Dermis blood vessel endothelial cell (primary cell): ENCODE measurements around the gene MFAP2. TPM values are rescaled to one million over a fixed set of nuclear protein-coding genes. Genes with fewer than 3 reads are reported as not detected.

Source experiments
- DNase-seq: peaks from one replicate; pipeline ENCODE4 v3.0.0; 2010
- total RNA-seq: library from RNA; depleted of rRNA; stranded (reverse); fragments of >200 nt; gene quantifications from 2 replicates; pipeline ENCODE4 v1.2.3, GENCODE V29; 2014

MFAP2 gene
- total RNA-seq, 1 donor from 2014 or later = 24.5 TPM

DNA sequence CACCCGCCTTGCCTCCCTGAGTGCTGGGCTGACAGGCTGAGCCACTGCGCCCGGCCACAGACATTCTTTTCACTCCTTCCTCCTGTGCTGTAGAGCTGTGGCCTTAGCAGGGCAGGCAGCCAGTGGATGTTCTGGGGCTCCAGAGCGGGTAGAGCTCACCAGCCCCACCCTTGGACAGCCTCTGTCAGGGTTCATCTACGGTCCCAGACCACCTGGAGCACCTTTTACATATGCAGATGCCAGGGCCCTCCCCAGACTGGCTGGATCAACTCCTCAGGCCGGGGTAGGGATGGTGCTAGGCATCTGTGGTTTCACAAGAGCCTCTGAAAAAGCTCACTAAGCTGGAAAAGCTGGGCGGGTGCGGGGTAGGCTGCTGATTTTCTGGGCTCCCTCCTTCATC, 26.7 kb upstream of the MFAP2 start:
- DNase-seq = no peak

DNA sequence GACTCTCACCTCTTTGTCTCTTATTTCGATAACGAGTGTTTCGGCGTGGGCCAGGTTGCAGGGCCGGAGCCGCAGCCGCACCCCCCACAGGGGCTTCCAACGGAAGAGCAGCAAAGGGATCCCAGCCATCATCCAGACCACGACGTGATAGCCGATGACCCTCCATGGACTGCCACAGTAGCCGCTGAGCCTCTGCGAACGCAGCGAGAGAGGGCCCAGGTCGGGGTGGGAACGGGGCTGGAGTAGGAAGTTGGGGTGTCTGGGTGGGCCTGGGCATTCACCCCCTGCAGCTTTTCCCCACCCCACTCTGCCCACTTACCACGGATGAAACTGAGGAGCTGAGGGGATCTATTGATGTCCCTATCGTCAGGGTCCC, 24.9 kb upstream of the MFAP2 start:
- no peak for DNase-seq

DNA sequence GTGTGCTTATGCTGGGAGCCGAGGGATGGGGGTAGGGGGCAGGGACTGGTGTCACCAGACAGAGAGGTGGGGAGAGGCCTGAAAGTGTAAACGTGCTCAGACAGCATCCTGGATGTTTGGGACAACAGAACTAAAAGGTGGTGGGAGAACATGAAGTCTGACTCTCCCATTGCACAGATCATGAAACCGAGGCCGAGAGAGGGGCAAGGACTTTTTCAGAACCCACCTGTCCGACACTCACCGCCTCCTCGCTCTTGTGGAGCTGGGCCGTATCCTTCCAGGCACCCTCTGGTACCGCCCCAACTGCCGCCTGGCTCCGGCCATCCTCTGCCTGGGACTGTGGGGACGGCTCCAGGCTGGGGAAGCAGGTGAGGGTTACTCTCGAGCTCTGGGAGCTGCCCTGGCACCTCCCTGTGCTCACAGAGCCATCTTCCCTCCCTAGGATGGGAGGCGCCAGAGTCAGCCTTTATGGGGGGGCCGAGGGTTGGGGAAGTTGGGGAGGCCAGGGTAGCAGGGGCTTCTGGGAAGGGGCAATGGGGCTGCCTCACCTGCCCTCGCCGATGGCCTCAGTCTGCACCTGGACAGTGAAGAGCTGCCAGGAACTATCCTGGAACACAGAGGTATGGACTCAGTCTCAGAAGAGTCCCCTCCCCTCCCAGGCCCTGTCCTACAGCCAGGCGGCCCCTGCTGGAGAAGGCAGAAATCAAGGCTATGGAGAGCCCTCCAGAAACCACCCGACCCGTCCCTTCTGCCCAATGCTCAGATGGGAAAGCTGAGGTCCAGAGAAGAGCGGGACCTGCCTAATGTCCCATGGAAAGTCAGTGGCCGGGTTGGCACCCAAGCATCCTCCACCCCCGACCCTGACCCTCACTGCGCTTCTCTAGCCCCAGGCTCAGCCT, 24.3 kb upstream of the MFAP2 start:
- DNase-seq = no peak

DNA sequence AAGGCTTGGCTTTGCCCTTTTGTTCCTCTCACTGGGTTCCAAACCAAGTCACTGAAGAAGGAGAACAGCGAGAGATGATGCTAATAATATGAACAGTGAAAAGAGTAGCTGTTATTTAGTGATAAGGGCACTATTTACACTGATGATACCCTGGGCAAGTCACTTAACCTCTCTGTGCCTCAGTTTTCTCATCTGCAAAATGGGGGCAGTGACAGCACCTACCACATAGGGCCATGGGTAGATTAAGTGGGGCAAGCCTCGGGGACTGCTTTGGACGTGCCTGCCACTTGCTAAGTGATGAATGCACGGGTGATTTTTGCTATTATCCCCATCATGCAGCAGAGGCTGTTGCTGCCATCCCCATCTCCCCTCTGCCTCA, 22.1 kb upstream of the MFAP2 start:
- no peak for DNase-seq

DNA sequence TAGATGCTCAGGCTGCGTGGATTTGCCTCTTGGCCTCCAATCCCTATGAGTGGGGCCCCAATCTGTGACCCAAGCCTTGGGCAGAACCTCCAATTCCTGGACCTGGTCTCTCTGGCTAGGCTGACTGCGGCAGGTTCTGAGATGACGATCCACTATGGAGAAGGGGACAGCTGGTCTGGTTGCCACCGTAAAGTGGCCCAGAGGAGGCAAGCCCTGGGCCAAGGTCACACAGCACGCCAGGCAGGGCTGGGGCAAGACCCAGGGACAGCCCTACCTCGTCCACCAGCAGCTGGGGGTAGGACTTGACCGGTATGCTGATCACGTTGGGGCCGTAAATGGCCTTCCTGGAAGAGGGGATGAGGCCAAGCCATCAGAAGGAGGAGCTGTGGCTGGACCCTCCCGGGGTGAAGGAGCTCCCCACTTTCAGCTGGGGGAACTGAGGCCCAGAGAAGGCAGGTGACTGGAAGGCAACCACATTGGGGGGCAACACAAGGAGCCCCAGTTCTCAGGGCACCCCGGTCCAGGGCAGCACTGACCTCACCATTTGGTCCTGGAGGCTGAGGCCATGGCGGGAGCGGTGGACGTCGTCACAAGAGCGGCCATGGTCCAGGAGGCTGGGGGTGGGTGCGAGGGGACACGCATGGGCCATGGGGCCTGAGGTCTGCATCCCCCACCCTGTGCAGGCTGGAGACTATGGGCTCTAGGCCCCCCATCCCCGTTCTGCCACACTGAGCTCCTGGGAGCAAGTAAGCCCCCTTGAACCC, 21.5 kb upstream of the MFAP2 start:
- DNase-seq = no peak

DNA sequence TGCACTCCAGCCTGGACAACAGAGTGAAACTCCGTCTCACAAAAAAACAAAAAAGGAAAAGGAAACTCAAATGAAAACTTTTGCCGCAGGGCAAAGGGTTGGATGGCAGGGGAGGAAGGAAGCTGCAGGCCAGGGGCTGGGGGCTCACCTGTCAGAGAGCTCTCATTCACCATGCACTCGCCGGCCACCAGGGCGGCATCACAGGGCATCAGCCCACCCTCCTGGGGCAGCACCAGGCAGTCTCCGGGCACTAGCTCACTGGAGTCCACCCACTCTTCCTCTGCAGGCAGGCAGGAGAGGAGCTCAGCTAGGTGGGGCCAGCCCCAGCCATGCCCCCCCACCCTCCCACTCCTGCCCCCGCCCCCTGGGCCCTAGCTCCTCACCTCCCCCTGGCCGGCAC, 19.4 kb upstream of the MFAP2 start:
- DNase-seq = no peak

DNA sequence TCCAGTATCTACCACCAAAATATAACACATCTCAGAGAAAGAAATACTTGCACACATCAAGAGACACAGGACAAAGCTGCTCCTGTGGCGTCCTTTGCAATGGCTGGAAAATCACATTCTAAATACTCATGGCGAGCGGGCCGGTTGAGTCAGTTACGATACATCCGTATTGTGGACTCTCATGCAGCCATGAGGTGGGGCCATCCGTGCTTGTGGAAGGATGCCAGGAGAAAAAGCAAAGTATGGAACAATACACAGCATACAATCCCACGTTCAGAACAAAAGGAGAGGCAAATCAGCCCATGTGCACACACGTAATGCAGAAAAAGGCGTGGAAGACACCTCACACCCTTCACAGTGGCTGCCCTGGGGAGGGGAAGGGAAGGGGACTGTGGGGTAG, 18.2 kb upstream of the MFAP2 start:
- DNase-seq = peak; percentile 62

DNA sequence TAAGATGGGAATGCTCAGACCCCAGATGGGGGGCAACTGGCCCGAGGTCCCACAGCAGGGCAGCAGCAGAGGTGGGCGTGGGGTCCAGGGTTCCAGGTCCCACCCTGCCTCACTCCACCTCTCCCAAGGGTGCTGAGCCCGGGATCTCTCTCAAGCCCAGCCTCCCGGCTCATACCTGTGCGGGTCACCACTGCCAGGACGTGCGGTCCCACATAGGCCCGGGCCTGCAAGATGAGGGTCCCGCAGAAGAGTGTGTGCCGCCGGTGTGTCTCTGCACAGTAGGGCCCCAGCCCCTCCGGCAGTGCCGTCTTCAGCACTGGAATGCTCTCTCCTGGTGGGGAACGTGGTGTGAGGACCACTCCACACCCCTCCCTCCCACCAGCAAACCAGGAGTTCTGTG, 16.4 kb upstream of the MFAP2 start:
- no peak for DNase-seq

DNA sequence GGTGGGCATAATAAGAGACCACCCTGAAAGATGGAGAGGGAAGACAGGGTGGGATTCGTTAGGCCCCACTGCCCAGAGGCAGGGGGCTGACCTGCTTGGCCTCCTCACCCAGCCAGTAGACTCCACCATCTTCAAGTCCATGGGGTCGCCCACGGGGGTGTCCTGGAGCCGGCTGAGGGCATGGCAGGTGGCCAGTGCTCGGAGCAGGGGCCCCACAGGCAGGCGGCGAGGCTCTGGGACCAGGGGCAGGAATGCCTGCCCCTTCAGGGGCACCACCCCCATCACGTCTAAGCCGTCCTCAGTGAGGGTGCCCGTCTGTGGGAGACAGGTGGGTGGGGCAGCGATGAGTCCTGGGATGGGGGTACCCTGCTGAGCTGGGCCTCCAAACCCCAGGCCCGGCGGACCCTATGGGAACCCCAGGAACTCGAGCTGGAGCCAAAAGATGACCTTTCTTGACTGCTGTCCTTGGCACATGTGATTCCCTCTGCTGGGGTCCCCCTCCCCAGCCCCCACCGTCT, 13.2 kb upstream of the MFAP2 start:
- DNase-seq = no peak

DNA sequence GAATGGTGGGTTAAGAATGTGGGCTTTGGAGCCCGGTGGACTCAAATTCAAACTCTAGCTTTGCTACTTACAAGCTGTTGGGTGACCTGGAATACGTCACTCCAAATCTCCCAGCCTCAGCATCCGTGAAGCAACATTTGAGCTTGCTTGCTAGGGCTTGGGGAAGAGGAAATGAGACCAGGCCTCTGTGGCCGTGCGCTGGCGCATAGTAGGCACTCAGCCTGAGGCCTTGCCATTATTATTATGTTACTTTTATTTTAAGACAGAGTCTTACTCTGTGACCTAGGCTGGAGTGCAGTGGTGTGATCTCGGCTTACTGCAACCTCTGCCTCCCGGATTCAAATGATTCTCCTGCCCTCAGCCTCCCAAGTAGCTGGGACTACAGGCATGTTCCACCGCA, 12.3 kb upstream of the MFAP2 start:
- no peak for DNase-seq

DNA sequence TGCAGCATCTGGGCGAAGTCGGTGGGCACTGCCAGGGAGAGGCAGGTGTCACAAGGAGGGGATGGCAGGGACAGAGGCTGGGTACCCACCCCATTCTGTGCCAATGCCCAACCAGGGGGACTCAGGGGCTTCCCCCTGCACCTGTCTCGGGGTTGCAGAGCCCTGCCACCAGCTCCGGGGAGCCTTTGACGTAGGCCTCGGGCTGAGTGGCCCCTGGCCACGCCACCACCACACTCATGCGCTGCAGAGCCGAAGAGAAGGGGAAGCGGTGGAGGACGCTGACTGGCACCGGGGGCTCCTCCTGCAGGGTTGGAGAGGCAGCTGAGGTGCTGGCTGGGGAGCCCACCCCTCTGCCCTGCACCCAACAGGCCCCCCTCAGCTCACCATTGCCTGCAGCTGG, 11.7 kb upstream of the MFAP2 start:
- DNase-seq = no peak

DNA sequence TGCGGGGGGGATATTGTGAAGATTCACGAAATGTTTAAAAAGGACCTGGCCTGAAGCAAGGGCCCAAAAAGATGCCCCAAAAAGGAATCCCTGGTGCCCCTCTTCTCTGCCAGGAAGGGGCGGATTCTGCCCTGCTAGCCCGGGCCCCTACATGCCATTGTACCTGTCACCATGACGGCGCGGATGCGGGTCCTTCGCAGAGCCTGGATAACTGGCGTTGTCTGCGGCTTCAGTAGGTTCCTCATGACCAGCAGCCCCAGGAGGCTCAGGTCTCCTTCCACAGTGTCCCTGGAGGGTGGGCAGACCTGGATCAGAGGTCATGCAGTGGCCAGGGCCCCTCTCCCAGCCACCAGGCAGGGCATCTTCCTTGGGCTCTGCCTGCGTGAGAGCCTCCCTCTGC, 11.2 kb upstream of the MFAP2 start:
- DNase-seq = no peak

DNA sequence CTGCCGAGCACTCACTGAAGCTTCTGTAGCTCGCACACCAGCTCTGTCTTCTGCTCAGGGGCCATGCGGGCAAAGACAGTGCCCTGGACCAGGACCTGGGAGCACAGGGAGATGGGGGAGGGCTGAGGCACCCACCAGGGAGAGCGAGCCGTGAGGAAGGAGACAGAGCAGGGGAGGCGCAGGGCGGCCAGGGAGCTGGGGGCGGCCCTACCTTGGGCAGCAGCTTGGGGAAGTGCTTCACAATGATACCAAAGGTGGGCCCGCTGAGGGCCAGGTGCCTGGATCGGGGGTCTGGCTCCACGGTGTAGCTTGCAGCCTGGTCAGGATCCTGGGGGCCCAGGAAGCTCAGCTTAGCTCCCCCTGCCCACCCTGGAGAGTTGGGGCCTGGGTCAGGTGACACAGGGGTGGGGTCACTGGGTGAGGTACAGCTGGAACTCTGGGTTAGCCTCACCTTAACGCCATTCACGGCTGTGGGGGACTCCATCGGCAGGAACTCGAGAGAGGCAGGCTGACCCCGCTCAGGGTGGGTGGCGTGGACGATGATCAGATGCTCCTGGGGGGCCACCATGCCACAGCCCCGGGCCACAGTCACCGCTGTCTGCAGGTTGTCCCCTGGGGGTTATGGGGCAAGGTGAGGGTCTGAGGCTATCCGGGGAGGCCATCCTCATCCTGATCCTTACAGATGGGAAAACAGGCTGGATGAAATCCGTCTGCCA, 9.4 kb upstream of the MFAP2 start:
- no peak for DNase-seq

DNA sequence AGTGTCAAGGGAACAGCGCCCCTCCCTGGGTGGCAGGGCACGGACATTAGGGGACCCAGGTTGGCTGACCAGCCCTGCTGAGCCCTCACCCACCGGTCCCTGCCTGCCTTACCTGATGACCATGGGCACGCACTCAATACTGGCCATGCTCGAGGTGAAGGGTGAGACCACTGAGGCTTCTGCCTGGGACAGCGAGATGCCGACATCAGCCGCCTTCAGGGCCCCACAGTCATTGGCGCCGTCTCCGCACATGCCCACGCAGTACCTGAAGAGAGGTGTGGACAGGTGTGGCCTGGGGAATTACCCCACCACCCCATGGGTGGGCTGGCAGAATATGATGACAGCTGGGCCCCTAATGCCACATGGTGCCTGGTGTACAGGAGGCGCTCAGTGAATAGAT, 7.8 kb upstream of the MFAP2 start:
- no peak for DNase-seq

DNA sequence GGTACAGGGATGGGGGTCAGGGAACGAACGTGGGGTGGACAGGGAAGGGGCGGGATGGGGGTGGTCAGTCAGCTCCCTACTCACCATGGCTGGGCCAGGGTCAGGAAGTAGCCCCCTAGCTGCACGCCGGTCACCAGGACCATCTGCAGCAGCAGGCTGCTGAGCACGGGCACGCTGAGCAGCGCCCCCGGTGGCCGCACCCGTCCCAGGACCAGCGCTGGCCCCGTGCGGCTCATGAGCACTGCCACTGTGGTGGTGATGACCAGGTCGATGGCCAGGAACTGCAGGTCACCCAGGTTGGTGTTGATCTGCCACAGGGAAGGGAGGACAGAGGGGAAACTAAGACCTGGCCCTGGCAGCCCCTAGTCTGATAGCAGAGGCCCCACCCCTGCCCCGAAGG, 6.5 kb upstream of the MFAP2 start:
- peak; percentile 35 for DNase-seq

DNA sequence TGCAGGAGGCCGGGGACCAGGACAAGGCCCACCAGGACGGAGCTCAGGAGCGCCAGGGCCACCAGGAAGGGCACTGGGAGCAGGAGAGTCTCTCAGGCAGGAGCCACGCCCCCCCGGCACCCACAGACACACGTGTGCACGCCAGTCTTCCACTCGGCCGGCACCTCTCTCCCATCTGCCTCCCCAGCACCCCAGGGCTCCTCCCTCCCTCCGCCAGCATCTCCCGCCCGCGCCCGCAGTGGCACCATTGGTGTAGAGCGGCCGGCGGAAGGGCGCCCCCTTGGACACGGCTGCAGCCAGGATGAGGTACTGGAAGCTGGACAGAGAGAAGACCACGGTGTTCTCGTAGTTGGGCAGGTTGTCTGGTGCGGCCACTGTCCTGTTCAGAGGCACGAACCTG, 6.1 kb upstream of the MFAP2 start:
- DNase-seq = no peak

DNA sequence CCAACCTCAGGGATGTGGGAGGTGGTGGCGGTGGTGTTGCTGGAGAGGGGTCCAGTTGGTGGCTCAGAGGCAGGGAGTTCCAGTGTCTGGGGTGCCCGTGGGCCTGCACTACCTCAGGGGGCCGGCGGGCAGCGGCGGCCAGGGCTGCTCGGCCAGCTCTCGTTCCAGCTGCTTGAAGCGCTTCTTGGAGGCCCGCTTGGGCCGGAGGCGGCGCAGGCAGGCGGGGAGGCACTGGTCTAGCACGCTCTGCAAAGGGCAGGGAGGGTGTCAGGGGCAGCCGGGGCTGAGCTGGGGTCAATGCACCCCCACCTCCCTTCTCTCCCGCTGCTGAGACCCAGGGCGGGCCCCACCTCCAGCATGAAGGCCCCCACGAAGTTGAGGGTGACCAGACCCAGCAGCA, 5.7 kb upstream of the MFAP2 start:
- no peak for DNase-seq

DNA sequence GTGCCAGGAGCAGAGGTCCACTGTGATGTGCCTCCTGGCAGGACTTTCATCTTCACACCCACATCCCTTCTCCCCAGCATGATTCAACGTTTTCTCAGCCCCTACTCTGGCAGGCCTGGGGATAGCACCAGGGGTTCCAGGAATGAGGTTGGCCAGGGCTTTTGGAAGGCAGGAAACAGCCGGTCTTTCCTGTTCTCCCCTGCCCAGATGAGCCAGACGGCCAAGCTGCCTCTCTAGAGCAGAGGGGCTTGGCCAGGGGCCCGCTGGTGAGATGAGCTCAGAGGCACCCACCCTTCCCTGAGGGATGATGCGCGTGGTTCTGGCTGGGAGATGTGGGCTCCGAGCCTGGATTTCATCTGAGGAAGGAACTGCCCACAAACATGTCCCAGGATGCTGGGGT, 4.3 kb upstream of the MFAP2 start:
- peak; percentile 95 for DNase-seq

DNA sequence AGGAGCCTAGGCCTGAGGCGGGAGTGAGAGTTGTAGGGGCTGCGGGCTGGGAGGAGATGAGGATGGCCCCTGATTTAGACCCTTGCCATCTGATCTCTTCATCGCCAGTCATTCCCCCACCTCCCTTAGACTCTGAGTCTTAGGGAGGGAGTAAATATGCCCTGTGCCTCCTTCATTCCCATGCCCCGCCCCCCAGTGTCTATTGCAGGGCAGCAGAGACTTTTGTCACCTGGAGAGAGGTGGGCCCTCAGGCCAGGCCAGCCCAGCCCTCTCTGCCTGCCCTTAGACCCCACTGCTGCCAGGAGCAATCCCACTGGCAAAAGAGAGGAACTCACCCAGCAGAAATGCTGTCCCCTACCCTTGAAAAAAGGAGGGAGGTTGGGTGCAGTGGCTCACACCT, 3.2 kb upstream of the MFAP2 start:
- no peak for DNase-seq

DNA sequence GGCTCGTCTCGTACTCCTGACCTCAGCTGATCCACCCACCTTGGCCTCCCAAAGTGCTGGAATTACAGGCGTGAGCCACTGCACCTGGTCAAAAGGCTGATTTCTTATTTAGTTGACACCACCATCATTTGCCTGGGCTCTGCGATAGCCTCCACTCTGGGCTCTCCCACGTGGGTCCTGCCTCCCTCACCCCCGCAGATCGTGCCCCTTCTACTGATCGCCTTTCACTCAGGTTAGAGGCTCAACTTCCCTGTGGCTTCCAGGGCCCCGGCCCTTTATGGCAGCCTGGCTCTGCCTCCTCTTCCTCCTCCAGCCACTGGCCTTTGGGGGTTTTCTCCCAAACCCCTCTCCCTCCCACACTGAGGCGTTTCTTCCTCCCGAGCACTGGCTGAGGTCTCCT, 2.5 kb upstream of the MFAP2 start:
- no peak for DNase-seq

DNA sequence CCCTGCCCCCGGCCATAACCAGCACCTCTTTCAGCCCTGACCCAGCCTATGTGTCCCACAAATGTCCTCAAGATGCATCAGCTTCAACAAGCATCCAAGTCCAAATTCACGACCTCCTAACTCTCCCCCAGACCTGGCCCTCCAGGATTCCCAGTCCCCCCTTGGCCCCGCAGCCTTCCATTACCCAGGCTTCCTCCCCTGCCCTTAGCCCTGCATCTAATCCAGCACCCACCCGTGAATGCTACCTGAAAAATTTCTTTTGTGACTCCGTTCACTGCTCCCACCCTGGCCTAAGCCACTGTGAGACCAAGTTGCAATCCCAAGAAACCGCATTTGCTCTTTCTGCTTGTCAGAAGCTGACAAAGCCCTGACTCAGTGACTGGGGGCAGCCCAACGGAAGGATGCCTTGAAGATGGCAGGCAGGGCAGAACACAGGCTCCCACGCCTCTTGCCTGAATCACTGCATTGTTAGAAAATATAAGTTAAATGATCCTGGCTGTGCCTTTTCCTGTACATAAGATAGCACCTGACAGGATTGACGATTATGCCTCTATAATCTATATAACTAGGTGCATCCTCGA, 939 bp upstream of the MFAP2 start:
- peak; percentile 69 for DNase-seq

DNA sequence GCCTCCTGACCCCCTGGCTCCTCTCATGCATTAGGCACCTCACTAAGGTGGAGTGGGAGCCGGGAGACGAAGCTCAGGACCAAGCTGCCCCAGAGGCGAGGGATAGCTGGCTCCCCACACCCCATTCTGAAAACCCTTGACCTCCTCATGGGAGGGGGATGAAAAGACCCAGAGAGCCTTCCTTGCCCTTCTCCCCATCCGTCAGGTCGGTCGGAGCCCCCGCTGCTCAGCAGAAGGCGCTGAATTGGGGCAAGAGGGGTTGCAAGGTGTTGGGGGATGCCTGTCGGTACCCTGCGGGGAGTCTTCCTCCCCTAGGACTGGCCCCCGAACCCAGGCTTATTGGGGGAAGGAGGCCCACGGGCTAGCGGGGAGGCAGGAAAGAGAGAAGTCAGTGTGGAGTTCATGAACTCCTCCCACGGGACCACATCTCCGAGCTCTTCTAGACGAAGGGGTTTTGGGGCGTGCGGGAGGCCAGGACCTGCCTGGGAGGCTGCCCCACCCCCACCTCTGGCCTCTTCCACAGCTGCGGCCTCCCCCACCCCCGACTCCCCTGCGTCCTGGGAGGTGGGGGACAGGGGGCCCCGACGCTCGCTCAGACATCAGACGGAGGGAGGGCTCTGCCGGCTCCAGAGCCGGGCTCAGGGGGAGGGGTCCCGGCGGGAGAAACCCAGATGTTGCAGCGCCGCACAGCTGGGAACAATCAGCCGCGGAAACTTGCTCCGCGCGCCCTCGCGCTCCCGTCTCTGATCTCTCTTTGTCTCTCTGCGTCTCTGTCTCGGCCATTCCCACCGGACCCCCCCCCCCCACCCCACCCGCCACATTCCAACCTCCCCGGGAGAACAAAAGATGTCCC, 719 bp downstream of the MFAP2 start:
- DNase-seq = peak; percentile 39
